MCF 10A (cell line): Measurements from ENCODE around the gene EP400. TPM values are rescaled to one million over a fixed set of nuclear protein-coding genes. Genes with fewer than 3 reads are reported as not detected.
"Not testable (repeated sequence)": the region's sequence is repeated elsewhere in the genome, so short reads cannot be mapped to it uniquely, and the experiment has no call there.

Experiments used
- BruUV-seq: library from RNA; stranded (reverse); fragments of 400-500 nt; replicated peaks from 2 replicates; lab custom pipeline; 2021; lab: Mats Ljungman, UMichigan
- CTCF ChIA-PET: fragments of 300-600 bp; sonication (Branson Sonifier 250); formaldehyde crosslinking; extraction: SDS; loops from one replicate; lab custom pipeline; 2021; ENCODE audit warnings: antibody characterized with exemption, inconsistent platforms; lab: Yijun Ruan, JAX
- POLR2A ChIA-PET: fragments of 300-600, 350-650 bp; sonication (Branson Sonifier 250); formaldehyde crosslinking; extraction: SDS; loops from one replicate; lab custom pipeline; 2020; ENCODE audit warnings: antibody characterized with exemption, inconsistent platforms; lab: Yijun Ruan, JAX
- DNase-seq: peaks from one replicate; pipeline ENCODE4 v3.0.0-alpha.2; 2018; ENCODE audit not compliant: unreplicated experiment
- H3K27ac Mint-ChIP-seq: one replicate; pipeline ENCODE4 v1.8.0; 2022; ENCODE audit warnings: mild to moderate bottlenecking, low read depth, mixed read lengths; ENCODE audit not compliant: unreplicated experiment
- H3K27me3 Mint-ChIP-seq: one replicate; pipeline ENCODE4 v1.8.0; 2022; ENCODE audit warnings: mixed read lengths; ENCODE audit not compliant: insufficient read depth, unreplicated experiment
- H3K36me3 Mint-ChIP-seq: one replicate; pipeline ENCODE4 v1.8.0; 2022; ENCODE audit warnings: mild to moderate bottlenecking, moderate library complexity, mixed read lengths; ENCODE audit not compliant: insufficient read depth, unreplicated experiment
- H3K4me1 Mint-ChIP-seq: one replicate; pipeline ENCODE4 v1.8.0; 2022; ENCODE audit warnings: mixed read lengths; ENCODE audit not compliant: insufficient read depth, unreplicated experiment
- H3K4me3 Mint-ChIP-seq: one replicate; pipeline ENCODE4 v1.8.0; 2022; ENCODE audit warnings: mild to moderate bottlenecking, moderate library complexity, mixed read lengths; ENCODE audit not compliant: unreplicated experiment
- H3K9me3 Mint-ChIP-seq: one replicate; pipeline ENCODE4 v1.8.0; 2022; ENCODE audit warnings: mixed read lengths; ENCODE audit not compliant: unreplicated experiment
- intact Hi-C: fragments of 100-400 bp; cut with micrococcal nuclease; formaldehyde crosslinking; loops from 2 replicates; pipeline ENCODE4 v1.14.1; 2022
- total RNA-seq: library from RNA; stranded (reverse); gene quantifications from 2 replicates; pipeline ENCODE4 v1.2.3, GENCODE V29; 2022
- TF ChIP-seq, protein P1 (sequence below): fragments of 200-600 bp; IDR thresholded peaks from one replicate; pipeline ENCODE4 v1.8.0; 2022; ENCODE audit warnings: antibody characterized with exemption, mild to moderate bottlenecking; ENCODE audit not compliant: unreplicated experiment

Gene EP400
- total RNA-seq, 1 experiment from 2014 or later, result 52.4 TPM

- Mint-ChIP-seq H3K9me3 (no peaks in the 10 kb centered on the region), H3K27ac (no peak overlapping the region), H3K36me3 (peaks cover 88% of the 10 kb centered on the region), H3K27me3 (no peaks in the 10 kb centered on the region), H3K4me1 (no peaks in the 10 kb centered on the region), H3K4me3 (no peak overlapping the region)
- ChIA-PET POLR2A (no interaction called here), CTCF (interaction anchor here (0.5 to 0.6 kb wide), 2 partner anchors 50 to 62 kb away, joined by 3 to 4 read pairs; no protein-coding TSS in a partner anchor)
- DNase-seq, result no peak
- intact Hi-C loops, result no loop called here
- TF ChIP-seq, protein P1, sequence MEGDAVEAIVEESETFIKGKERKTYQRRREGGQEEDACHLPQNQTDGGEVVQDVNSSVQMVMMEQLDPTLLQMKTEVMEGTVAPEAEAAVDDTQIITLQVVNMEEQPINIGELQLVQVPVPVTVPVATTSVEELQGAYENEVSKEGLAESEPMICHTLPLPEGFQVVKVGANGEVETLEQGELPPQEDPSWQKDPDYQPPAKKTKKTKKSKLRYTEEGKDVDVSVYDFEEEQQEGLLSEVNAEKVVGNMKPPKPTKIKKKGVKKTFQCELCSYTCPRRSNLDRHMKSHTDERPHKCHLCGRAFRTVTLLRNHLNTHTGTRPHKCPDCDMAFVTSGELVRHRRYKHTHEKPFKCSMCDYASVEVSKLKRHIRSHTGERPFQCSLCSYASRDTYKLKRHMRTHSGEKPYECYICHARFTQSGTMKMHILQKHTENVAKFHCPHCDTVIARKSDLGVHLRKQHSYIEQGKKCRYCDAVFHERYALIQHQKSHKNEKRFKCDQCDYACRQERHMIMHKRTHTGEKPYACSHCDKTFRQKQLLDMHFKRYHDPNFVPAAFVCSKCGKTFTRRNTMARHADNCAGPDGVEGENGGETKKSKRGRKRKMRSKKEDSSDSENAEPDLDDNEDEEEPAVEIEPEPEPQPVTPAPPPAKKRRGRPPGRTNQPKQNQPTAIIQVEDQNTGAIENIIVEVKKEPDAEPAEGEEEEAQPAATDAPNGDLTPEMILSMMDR, result no peak
- BruUV-seq, result no TSS peak
Measured at GRCh38 chr12:132046561-132046960, 96.8 kb downstream of the EP400 start.

DNA sequence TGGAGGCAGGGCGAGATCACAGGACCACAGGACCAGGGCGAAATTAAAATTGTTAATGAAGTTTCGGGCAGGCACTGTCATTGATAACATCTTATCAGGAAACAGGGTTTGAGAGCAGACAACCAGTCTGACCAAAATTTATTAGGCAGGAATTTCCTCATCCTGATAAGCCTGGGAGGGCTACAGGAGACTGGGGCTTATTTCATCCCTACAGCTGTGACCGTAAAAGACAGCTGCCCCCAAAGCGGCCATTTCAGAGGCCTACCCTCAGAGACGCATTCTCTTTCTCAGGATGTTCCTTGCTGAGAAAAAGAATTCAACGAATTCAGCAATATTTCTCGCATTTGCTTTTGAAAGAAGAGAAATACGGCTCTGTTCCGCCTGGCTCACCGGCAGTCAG, 97.9 kb downstream of the EP400 start:
- CTCF ChIA-PET, result interaction anchor here (0.6 to 0.8 kb wide), 3 partner anchors 77 to 91 kb away, joined by 3 read pairs; no protein-coding TSS in a partner anchor

GRCh38 chr12:132049442-132049841, 99.7 kb downstream of the EP400 start:
- no peaks in the 10 kb centered on the region for H3K4me1 Mint-ChIP-seq
- no peaks in the 10 kb centered on the region for H3K27me3 Mint-ChIP-seq
- H3K4me3 Mint-ChIP-seq, result no peak overlapping the region
- peaks cover 82% of the 10 kb centered on the region for H3K36me3 Mint-ChIP-seq
- intact Hi-C loops, result no loop called here
- no peak overlapping the region for H3K27ac Mint-ChIP-seq
- CTCF ChIA-PET, result no interaction called here
- TF ChIP-seq, protein P1, result no peak
- no TSS peak for BruUV-seq
- no peaks in the 10 kb centered on the region for H3K9me3 Mint-ChIP-seq
- no peak for DNase-seq
- POLR2A ChIA-PET, result no interaction called here

More for the DNA sequence above, 97.9 kb downstream of the EP400 start:
- H3K4me1 Mint-ChIP-seq, DNase-seq, H3K9me3 Mint-ChIP-seq, H3K27me3 Mint-ChIP-seq, BruUV-seq, intact Hi-C loops, H3K27ac Mint-ChIP-seq, H3K4me3 Mint-ChIP-seq, POLR2A ChIA-PET: not testable (repeated sequence)
- peaks cover 84% of the 10 kb centered on the region for H3K36me3 Mint-ChIP-seq

GRCh38 chr12:132049876-132050275, 100.1 kb downstream of the EP400 start:
- no peak for DNase-seq
- Mint-ChIP-seq H3K9me3 (no peaks in the 10 kb centered on the region), H3K4me3 (no peak overlapping the region), H3K4me1 (no peaks in the 10 kb centered on the region), H3K27ac (no peak overlapping the region), H3K27me3 (no peaks in the 10 kb centered on the region), H3K36me3 (peaks cover 82% of the 10 kb centered on the region)
- CTCF ChIA-PET, result no interaction called here
- BruUV-seq, result no TSS peak
- POLR2A ChIA-PET, result no interaction called here
- TF ChIP-seq, protein P1, result no peak
- intact Hi-C loops, result no loop called here
